Esophagus squamous epithelium (tissue), 5 donors: Measurements from ENCODE around the gene DDX51. TPM values are rescaled to one million over a fixed set of nuclear protein-coding genes. Genes with fewer than 3 reads are reported as not detected.
A peak's percentile ranks its signal among the peaks of the same experiment; 100 is the strongest.

Experiments used
- DNase-seq: peaks from one replicate; lab custom pipeline; 2025; lab: John Stamatoyannopoulos, UW
- H3K27ac ChIP-seq, 4 donors: fragments of 200-600 bp; sonication (generic); one replicate each; pipeline ENCODE4 v1.5.1; 2016 to 2019; ENCODE audit warnings: mild to moderate bottlenecking in 1 of 4
- H3K27me3 ChIP-seq, 4 donors: fragments of 200-600 bp; sonication (generic); 1 replicate in 3 of 4; 2 replicates in 1 of 4; pipeline versions ENCODE4 v1.5.1 to v1.6.0; 2017 to 2021; ENCODE audit warnings: antibody characterized with exemption in 1 of 4
- H3K36me3 ChIP-seq, 3 donors: fragments of 200-600 bp; sonication (generic); one replicate each; pipeline ENCODE4 v1.5.1; 2016 to 2019
- H3K4me1 ChIP-seq, 3 donors: fragments of 200-600 bp; sonication (generic); one replicate each; pipeline ENCODE4 v1.5.1; 2017 to 2019
- H3K4me3 ChIP-seq, 4 donors: fragments of 200-600 bp; sonication (generic); 1 replicate in 3 of 4; 2 replicates in 1 of 4; pipeline ENCODE4 v1.5.1; 2016 to 2019; ENCODE audit warnings: mild to moderate bottlenecking in 2 of 4, moderate library complexity in 1 of 4
- H3K9me3 ChIP-seq, 3 donors: fragments of 200-600 bp; sonication (generic); one replicate each; pipeline ENCODE4 v1.5.1; 2016 to 2019
- CTCF ChIP-seq, 6 experiments: fragments of 450-650 bp in 4 of 6; fragments of 200-600 bp in 2 of 6; sonication (generic) in 2 of 6; IDR thresholded peaks; one replicate each; pipeline ENCODE4 v1.5.1; 2016 to 2019; ENCODE audit warnings: antibody characterized with exemption in 6 of 6, mild to moderate bottlenecking in 4 of 6, moderate library complexity in 4 of 6
- POLR2A ChIP-seq, 4 donors: fragments of 450-650 bp; IDR thresholded peaks; one replicate each; pipeline ENCODE4 v1.6.1; 2017; ENCODE audit warnings: antibody characterized with exemption in 4 of 4, mild to moderate bottlenecking in 4 of 4, moderate library complexity in 3 of 4
- WGBS, 2 donors: methylation state at CpG; one replicate each; pipeline ENCODE4 v1.1.5; 2018; 5-methylcytosine and 5-hydroxymethylcytosine counted together
- intact Hi-C: fragments of 100-400 bp; cut with DNase I; formaldehyde crosslinking; loops from one replicate; pipeline ENCODE4 v1.15.0; 2022
- total RNA-seq, 4 donors: library from RNA; depleted of rRNA; stranded (reverse); fragments of >200 nt; gene quantifications; one replicate each; pipeline ENCODE4 v1.1.0, GENCODE V29; 2016
- donor health status: DM: yes; HTN: yes; CAD: no.

DDX51 gene
- total RNA-seq, 4 donors from 2014 or later = 8.9 to 15.3 (median 11.0) TPM

GRCh38 chr12:132147423-132148367, 3.6 kb upstream of the DDX51 start:
- TF ChIP-seq CTCF (IDR thresholded peaks at IDR 0.05) (no peak), POLR2A (IDR thresholded peaks at IDR 0.05) (no peak)
- no peaks in the 10 kb centered on the region for H3K27me3 ChIP-seq
- no peaks in the 10 kb centered on the region for H3K9me3 ChIP-seq
- H3K4me1 ChIP-seq = peaks cover 18 to 34% (median 19%) of the 10 kb centered on the region in 3 donors
- H3K4me3 ChIP-seq = no peak overlapping the region
- DNase-seq = no peak
- peaks cover 10 to 55% (median 20%) of the 10 kb centered on the region in 3 donors for H3K36me3 ChIP-seq
- 90 to 93% methylated on average over 6 to 9 of the region's 38 CpGs for WGBS, 2 donors
- no peak overlapping the region for H3K27ac ChIP-seq
- intact Hi-C loops = no loop called here

- Histone ChIP-seq H3K4me3 (no peak overlapping the region), H3K4me1 (peaks cover 20 to 42% (median 23%) of the 10 kb centered on the region in 3 donors), H3K36me3 (peaks cover 13 to 54% (median 19%) of the 10 kb centered on the region in 3 donors), H3K27me3 (no peaks in the 10 kb centered on the region), H3K9me3 (no peaks in the 10 kb centered on the region), H3K27ac (no peak overlapping the region)
- DNase-seq = no peak
- TF ChIP-seq POLR2A (IDR thresholded peaks at IDR 0.05) (no peak), CTCF (IDR thresholded peaks at IDR 0.05) (no peak)
- intact Hi-C loops = no loop called here
- WGBS, 2 donors = 86 to 91% methylated on average over 5 to 6 of the region's 19 CpGs
These were observed 2.8 kb upstream of the DDX51 start for GRCh38 chr12:132146772-132147422.

GRCh38 chr12:132146098-132146497, 2.0 kb upstream of the DDX51 start:
- no peaks in the 10 kb centered on the region for H3K9me3 ChIP-seq
- H3K27me3 ChIP-seq = no peaks in the 10 kb centered on the region
- intact Hi-C loops = no loop called here
- no peak for DNase-seq
- no peak overlapping the region for H3K27ac ChIP-seq
- 90 to 95% methylated on average over 21 to 24 of the region's 24 CpGs for WGBS, 2 donors
- TF ChIP-seq CTCF (IDR thresholded peaks at IDR 0.05) (no peak), POLR2A (IDR thresholded peaks at IDR 0.05) (no peak)
- H3K4me1 ChIP-seq = peaks cover 20 to 43% (median 23%) of the 10 kb centered on the region in 3 donors
- peaks cover 13 to 54% (median 20%) of the 10 kb centered on the region in 3 donors for H3K36me3 ChIP-seq
- no peak overlapping the region for H3K4me3 ChIP-seq

- DNase-seq = no peak
- H3K36me3 ChIP-seq = peaks cover 19 to 55% (median 28%) of the 10 kb centered on the region in 3 donors
- H3K27ac ChIP-seq = peak overlapping the region in 1 of 4 donors; percentile 95
- WGBS, 2 donors = 62 to 76% methylated on average over 3 to 4 of the region's 7 CpGs
- intact Hi-C loops = no loop called here
- no peaks in the 10 kb centered on the region for H3K27me3 ChIP-seq
- H3K9me3 ChIP-seq = no peaks in the 10 kb centered on the region
- TF ChIP-seq CTCF (IDR thresholded peaks at IDR 0.05) (no peak), POLR2A (IDR thresholded peaks at IDR 0.05) (no peak)
- peak overlapping the region; percentile 81 to 99 (median 92) for H3K4me3 ChIP-seq
- H3K4me1 ChIP-seq = peaks cover 20 to 43% (median 23%) of the 10 kb centered on the region in 3 donors
These were observed 1.2 kb upstream of the DDX51 start for GRCh38 chr12:132145334-132145733.
